DOHH2 (cell line): ENCODE results near the gene NUDT4.

Experiments used
- EZH2phosphoT487 ChIP-seq: fragments of 200-600 bp; sonication (generic); IDR thresholded peaks from 2 replicates; pipeline ENCODE4 v1.6.1; 2017; ENCODE audit warnings: borderline replicate concordance, mild to moderate bottlenecking, antibody characterized with exemption, low read length, moderate library complexity, mixed read lengths
- TF ChIP-seq, protein P1 (sequence below): fragments of 200-600 bp; sonication (generic); IDR thresholded peaks from one replicate; pipeline ENCODE4 v1.5.1; 2014; ENCODE audit warnings: antibody characterized with exemption, mild to moderate bottlenecking, low read depth, low read length; ENCODE audit not compliant: poor library complexity, severe bottlenecking

DNA sequence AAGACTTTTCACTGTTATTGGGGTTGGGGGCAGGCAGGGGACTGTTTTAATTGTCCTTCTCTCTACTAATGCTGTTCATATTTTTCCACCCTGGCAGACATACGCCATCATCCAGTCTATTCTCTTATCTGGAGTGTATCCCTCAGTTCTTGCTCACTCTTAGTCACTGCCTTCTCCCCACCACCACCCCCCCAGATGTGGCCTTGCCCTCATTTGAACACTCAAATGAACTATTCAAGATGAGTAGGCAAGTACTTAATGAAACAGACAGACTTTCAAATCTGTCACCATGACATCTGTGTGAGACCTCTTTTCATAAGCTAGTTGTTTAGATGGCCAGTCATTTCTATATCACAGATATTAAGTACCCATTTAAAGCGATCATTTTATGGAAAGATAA is 10.1 kb downstream of the NUDT4 start:
- TF ChIP-seq, protein P1, sequence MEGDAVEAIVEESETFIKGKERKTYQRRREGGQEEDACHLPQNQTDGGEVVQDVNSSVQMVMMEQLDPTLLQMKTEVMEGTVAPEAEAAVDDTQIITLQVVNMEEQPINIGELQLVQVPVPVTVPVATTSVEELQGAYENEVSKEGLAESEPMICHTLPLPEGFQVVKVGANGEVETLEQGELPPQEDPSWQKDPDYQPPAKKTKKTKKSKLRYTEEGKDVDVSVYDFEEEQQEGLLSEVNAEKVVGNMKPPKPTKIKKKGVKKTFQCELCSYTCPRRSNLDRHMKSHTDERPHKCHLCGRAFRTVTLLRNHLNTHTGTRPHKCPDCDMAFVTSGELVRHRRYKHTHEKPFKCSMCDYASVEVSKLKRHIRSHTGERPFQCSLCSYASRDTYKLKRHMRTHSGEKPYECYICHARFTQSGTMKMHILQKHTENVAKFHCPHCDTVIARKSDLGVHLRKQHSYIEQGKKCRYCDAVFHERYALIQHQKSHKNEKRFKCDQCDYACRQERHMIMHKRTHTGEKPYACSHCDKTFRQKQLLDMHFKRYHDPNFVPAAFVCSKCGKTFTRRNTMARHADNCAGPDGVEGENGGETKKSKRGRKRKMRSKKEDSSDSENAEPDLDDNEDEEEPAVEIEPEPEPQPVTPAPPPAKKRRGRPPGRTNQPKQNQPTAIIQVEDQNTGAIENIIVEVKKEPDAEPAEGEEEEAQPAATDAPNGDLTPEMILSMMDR = no peak
- no peak for TF ChIP-seq EZH2phosphoT487
